H9 (cell line): ENCODE measurements around the gene METTL3. TPM values are rescaled to one million over a fixed set of nuclear protein-coding genes. Genes with fewer than 3 reads are reported as not detected.

Experiments
- DNase-seq: peaks from one replicate; pipeline ENCODE4 v3.0.0-alpha.2; 2017
- H2AFZ ChIP-seq: one replicate; pipeline ENCODE4 v1.6.1; 2013; ENCODE audit warnings: mild to moderate bottlenecking, low read length, control low read depth, moderate library complexity
- H2AK5ac ChIP-seq: 2 replicates; pipeline ENCODE4 v1.6.1; 2013; ENCODE audit warnings: low read length, control low read depth, mixed read lengths; ENCODE audit not compliant: insufficient read length
- H2BK120ac ChIP-seq: one replicate; pipeline ENCODE4 v1.6.1; 2013; ENCODE audit warnings: low read depth, mild to moderate bottlenecking, low read length, control low read depth, inconsistent platforms; ENCODE audit not compliant: poor library complexity, severe bottlenecking
- H2BK12ac ChIP-seq: 2 replicates; pipeline ENCODE4 v1.6.1; 2013; ENCODE audit warnings: low read length, control low read depth, mixed read lengths, low read depth; ENCODE audit not compliant: insufficient read length
- H2BK15ac ChIP-seq: 2 replicates; pipeline ENCODE4 v1.6.1; 2013; ENCODE audit warnings: low read depth, low read length, control low read depth
- H2BK20ac ChIP-seq: one replicate; pipeline ENCODE4 v1.6.1; 2013; ENCODE audit warnings: low read depth, mild to moderate bottlenecking, low read length, control low read depth, inconsistent platforms; ENCODE audit not compliant: poor library complexity, severe bottlenecking
- H2BK5ac ChIP-seq: 2 replicates; pipeline ENCODE4 v1.6.1; 2013; ENCODE audit warnings: low read length, control low read depth, mixed read lengths; ENCODE audit not compliant: insufficient read length
- H3K14ac ChIP-seq: 2 replicates; pipeline ENCODE4 v1.6.1; 2013; ENCODE audit warnings: low read length, control low read depth; ENCODE audit not compliant: insufficient read depth
- H3K18ac ChIP-seq: 2 replicates; pipeline ENCODE4 v1.6.1; 2013; ENCODE audit warnings: low read depth, mild to moderate bottlenecking, mixed read lengths, low read length, control low read depth; ENCODE audit not compliant: insufficient read length
- H3K23ac ChIP-seq: 2 replicates; pipeline ENCODE4 v1.6.1; 2013; ENCODE audit warnings: low read length, control low read depth, mixed read lengths, low read depth; ENCODE audit not compliant: insufficient read length
- H3K23me2 ChIP-seq: 2 replicates; pipeline ENCODE4 v1.6.1; 2013; ENCODE audit warnings: low read depth, mild to moderate bottlenecking, mixed read lengths, low read length, control low read depth; ENCODE audit not compliant: insufficient read length, poor library complexity, severe bottlenecking
- H3K27ac ChIP-seq: 2 replicates; pipeline ENCODE4 v1.5.1; 2013; ENCODE audit warnings: low read length, control low read depth, mixed read lengths, low read depth; ENCODE audit not compliant: insufficient read length
- H3K27me3 ChIP-seq: 2 replicates; pipeline ENCODE4 v1.6.1; 2013; ENCODE audit warnings: low read length, control low read depth, inconsistent platforms; ENCODE audit not compliant: insufficient read depth
- H3K4ac ChIP-seq: 2 replicates; pipeline ENCODE4 v1.6.1; 2013; ENCODE audit warnings: low read depth, mild to moderate bottlenecking, control low read depth, inconsistent platforms, low read length, moderate library complexity
- H3K4me1 ChIP-seq: 2 replicates; pipeline ENCODE4 v1.6.1; 2013; ENCODE audit warnings: low read length, control low read depth, inconsistent platforms; ENCODE audit not compliant: insufficient read depth
- H3K4me2 ChIP-seq: 2 replicates; pipeline ENCODE4 v1.6.1; 2013; ENCODE audit warnings: low read length, control low read depth, mixed read lengths; ENCODE audit not compliant: insufficient read length, insufficient read depth
- H3K56ac ChIP-seq: 2 replicates; pipeline ENCODE4 v1.6.1; 2013; ENCODE audit warnings: low read depth, mild to moderate bottlenecking, mixed read lengths, low read length, control low read depth; ENCODE audit not compliant: insufficient read length
- H3K79me1 ChIP-seq: 2 replicates; pipeline ENCODE4 v1.6.1; 2013; ENCODE audit warnings: low read depth, mild to moderate bottlenecking, moderate library complexity, low read length, control low read depth, inconsistent platforms; ENCODE audit not compliant: insufficient read depth, poor library complexity, severe bottlenecking
- H3K79me2 ChIP-seq: 2 replicates; pipeline ENCODE4 v1.6.1; 2013; ENCODE audit warnings: low read length, control low read depth, inconsistent platforms; ENCODE audit not compliant: insufficient read depth
- H3K9ac ChIP-seq: 2 replicates; pipeline ENCODE4 v1.6.1; 2013; ENCODE audit warnings: low read length, control low read depth, mixed read lengths; ENCODE audit not compliant: insufficient read length; ENCODE audit errors: extremely low read depth
- H3K9me3 ChIP-seq: one replicate; pipeline ENCODE4 v1.6.1; 2013; ENCODE audit warnings: low read depth, low read length, inconsistent platforms; ENCODE audit not compliant: control insufficient read depth
- H3T11ph ChIP-seq: one replicate; pipeline ENCODE4 v1.6.1; 2013; ENCODE audit warnings: mild to moderate bottlenecking, low read length, control low read depth, inconsistent platforms
- H4K20me1 ChIP-seq: one replicate; pipeline ENCODE4 v1.6.1; 2013; ENCODE audit not compliant: control insufficient read depth, insufficient read length, insufficient read depth
- H4K5ac ChIP-seq: 2 replicates; pipeline ENCODE4 v1.6.1; 2013; ENCODE audit warnings: low read depth, mild to moderate bottlenecking, mixed read lengths, low read length, control low read depth; ENCODE audit not compliant: insufficient read length
- H4K8ac ChIP-seq: replicated peaks from 2 replicates; pipeline ENCODE4 v1.6.1; 2013; ENCODE audit warnings: low read length, control low read depth, mixed read lengths, low read depth; ENCODE audit not compliant: insufficient read length
- H4K91ac ChIP-seq: 2 replicates; pipeline ENCODE4 v1.6.1; 2013; ENCODE audit warnings: low read depth, mild to moderate bottlenecking, moderate library complexity, mixed read lengths, low read length, control low read depth; ENCODE audit not compliant: insufficient read length
- H3K27ac Mint-ChIP-seq, 3 experiments: 2 replicates in 2 of 3; 3 replicates in 1 of 3; pipeline ENCODE4 v1.8.0; 2020 to 2021; ENCODE audit warnings: mixed read lengths in 3 of 3, mild to moderate bottlenecking in 1 of 3, moderate library complexity in 1 of 3
- H3K27me3 Mint-ChIP-seq: 2 replicates; pipeline ENCODE4 v1.8.0; 2021; ENCODE audit warnings: low read depth, mild to moderate bottlenecking, moderate library complexity, mixed read lengths
- H3K36me3 Mint-ChIP-seq, 3 experiments: 2 replicates in 2 of 3; 3 replicates in 1 of 3; pipeline ENCODE4 v1.8.0; 2020 to 2021; ENCODE audit warnings: low read depth in 3 of 3, mixed read lengths in 3 of 3; ENCODE audit not compliant: insufficient read depth in 1 of 3
- H3K4me1 Mint-ChIP-seq, 2 experiments: 2 replicates each; pipeline ENCODE4 v1.8.0; 2020; ENCODE audit warnings: mixed read lengths in 2 of 2
- H3K4me3 Mint-ChIP-seq, 2 experiments: 2 replicates in 1 of 2; 3 replicates in 1 of 2; pipeline ENCODE4 v1.8.0; 2020 to 2021; ENCODE audit warnings: mild to moderate bottlenecking in 2 of 2, mixed read lengths in 2 of 2, moderate library complexity in 1 of 2
- H3K9me3 Mint-ChIP-seq, 2 experiments: 2 replicates in 1 of 2; 3 replicates in 1 of 2; pipeline ENCODE4 v1.8.0; 2020; ENCODE audit warnings: mild to moderate bottlenecking in 2 of 2, mixed read lengths in 2 of 2, moderate library complexity in 1 of 2
- CTCF ChIP-seq: fragments of 200-600 bp; sonication (generic); conservative IDR thresholded peaks from 3 replicates; pipeline ENCODE4 v1.8.0; 2021; ENCODE audit warnings: antibody characterized with exemption, mild to moderate bottlenecking
- WGBS: extraction: QIAGEN DNeasy Blood & Tissue Kit; methylation state at CpG from one replicate; pipeline ENCODE4 v1.1.7; 2013; ENCODE audit warnings: missing lambda C conversion rate, low lambda C conversion rate, mixed read lengths; ENCODE audit not compliant: insufficient read length; ENCODE audit errors: extremely low coverage; 5-methylcytosine and 5-hydroxymethylcytosine counted together
- total RNA-seq: library from RNA; stranded (reverse); gene quantifications from 2 replicates; pipeline ENCODE4 v1.2.1, GENCODE V29; 2021

Gene METTL3
- total RNA-seq, 1 experiment from 2014 or later = 84.1 TPM

GRCh38 chr14:21509432-21510143 lies 1.6 kb downstream of the METTL3 start:
- H3K79me2 ChIP-seq = peaks cover 17% of the 10 kb centered on the region; the same call in 1 of the 2 replicates
- no peak overlapping the region for H2BK20ac ChIP-seq
- no peak overlapping the region for H4K91ac ChIP-seq
- H3K4me1 Mint-ChIP-seq = peaks cover 26 to 33% of the 10 kb centered on the region in 2 experiments
- peak overlapping the region; percentile 90 for H3K9ac ChIP-seq
- no peak for TF ChIP-seq CTCF
- no peak overlapping the region for H2AK5ac ChIP-seq
- no peaks in the 10 kb centered on the region for H3K27me3 Mint-ChIP-seq
- H3K4ac ChIP-seq = no peak overlapping the region
- H2AFZ ChIP-seq = no peak overlapping the region
- no CpG with 5 or more reads among the region's 6 CpGs for WGBS
- H3K4me3 Mint-ChIP-seq = peak overlapping the region; percentile 99
- H4K8ac ChIP-seq = no peak overlapping the region
- no peaks in the 10 kb centered on the region for H3K27me3 ChIP-seq
- H3K4me2 ChIP-seq = peak overlapping the region; percentile 30
- no peaks in the 10 kb centered on the region for H3K9me3 ChIP-seq
- no peak overlapping the region for H2BK120ac ChIP-seq
- H4K20me1 ChIP-seq = no peaks in the 10 kb centered on the region
- no peak overlapping the region for H3K18ac ChIP-seq
- H3K4me1 ChIP-seq = no peaks in the 10 kb centered on the region
- H3K27ac ChIP-seq = no peak overlapping the region
- H3K23me2 ChIP-seq = no peaks in the 10 kb centered on the region
- no peak overlapping the region for H3K23ac ChIP-seq
- peaks cover 3 to 7% of the 10 kb centered on the region in 2 experiments; a peak in 4 of 5 replicates for H3K9me3 Mint-ChIP-seq
- H2BK5ac ChIP-seq = no peak overlapping the region
- DNase-seq = no peak
- no peak overlapping the region for H3K56ac ChIP-seq
- peaks cover 32 to 44% (median 35%) of the 10 kb centered on the region in 3 experiments for H3K36me3 Mint-ChIP-seq
- H4K5ac ChIP-seq = no peak overlapping the region
- H3K14ac ChIP-seq = no peak overlapping the region
- H2BK12ac ChIP-seq = no peak overlapping the region
- H2BK15ac ChIP-seq = no peak overlapping the region
- no peak overlapping the region for H3T11ph ChIP-seq
- H3K79me1 ChIP-seq = peaks cover 3% of the 10 kb centered on the region
- H3K27ac Mint-ChIP-seq = peak overlapping the region; percentile 98 to 99 (median 98); a peak in 4 of 7 replicates
